ENCODE results near the gene FLT3. TPM values are rescaled to one million over a fixed set of nuclear protein-coding genes. Genes with fewer than 3 reads are reported as not detected.

Gene FLT3
- total and polyA plus RNA-seq, 9 of the 15 experiments (the other 6 are each of a cell fraction or from before 2014, with no cell fraction given) = not detected

DNA sequence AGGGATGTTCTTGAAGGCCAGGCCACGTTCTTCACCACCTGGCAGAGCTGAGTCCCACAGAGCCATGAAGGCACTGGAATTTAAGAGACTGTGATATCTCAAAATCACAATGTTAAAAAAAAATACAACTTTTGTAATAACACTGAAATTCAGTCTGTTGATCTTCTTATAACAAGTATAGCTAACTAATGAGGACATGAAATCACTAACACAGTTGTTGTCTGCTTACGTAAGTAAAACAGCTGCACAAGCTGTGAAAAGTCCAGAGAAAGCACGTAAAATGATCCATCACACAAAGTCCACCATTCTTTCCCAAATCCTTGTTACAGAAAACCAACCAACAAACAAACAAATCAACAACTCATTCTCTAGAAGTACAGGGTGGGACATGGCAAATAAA is 32.9 kb downstream of the FLT3 start:
- no peak for ATAC-seq
- H4K20me1 ChIP-seq (replicated peaks; ENCODE audit: control insufficient read depth, insufficient read depth, low read length) = no peaks in the 10 kb centered on the region
- 15% methylated on average over 3 of the region's 3 CpGs for whole genome bisulfite sequencing (ENCODE audit: insufficient coverage, low coverage, missing lambda C conversion rate)
- H3K4me3 ChIP-seq = no peak overlapping the region
- H3K79me2 ChIP-seq (ENCODE audit: control insufficient read depth, insufficient read depth, low read length) = no peaks in the 10 kb centered on the region
- intact Hi-C loops (cut with micrococcal nuclease) = no loop called here
- in situ Hi-C loops (cut with MboI) = loop anchor here (25.0 kb wide), 1 partner anchor 720 kb away; no protein-coding TSS in a partner anchor
- no peak overlapping the region for H3K9ac ChIP-seq (ENCODE audit: insufficient read depth in 1 of 2, low read depth in 2 of 2, low read length in 2 of 2)
- DNase-seq (ENCODE audit: extremely low read depth in 1 of 4, low spot score in 3 of 4) = no peak
- H3K27ac ChIP-seq (ENCODE audit: extremely low read depth, low read depth, low read length) = no peak overlapping the region
- FAIRE-seq = no peak
- H3K36me3 ChIP-seq (ENCODE audit: control insufficient read depth, insufficient read depth, low read length) = no peaks in the 10 kb centered on the region
- POLR2A ChIA-PET = no interaction called here
- CTCF ChIA-PET (ENCODE audit: low intra/inter-chr PET ratio) = no interaction called here
- H3K9me3 ChIP-seq (replicated peaks; ENCODE audit: control insufficient read depth, insufficient read depth, low read depth, low read length) = no peaks in the 10 kb centered on the region
- no peaks in the 10 kb centered on the region for H3K9me1 ChIP-seq (ENCODE audit: control insufficient read depth, insufficient read depth, low read length)
- no peaks in the 10 kb centered on the region for H3K4me1 ChIP-seq (replicated peaks in 1 of 2; ENCODE audit: control insufficient read depth in 2 of 2, insufficient read depth in 2 of 2, low read length in 2 of 2)
- BruUV-seq (replicated peaks) = no TSS peak
- H3K4me2 ChIP-seq (ENCODE audit: insufficient read depth, low read length) = no peak overlapping the region
- H3K27me3 ChIP-seq (ENCODE audit: control insufficient read depth in 2 of 2, insufficient read depth in 2 of 2, low read length in 2 of 2) = peaks cover 0 to 6% of the 10 kb centered on the region in 2 experiments; a peak in 2 of 5 replicates
- no peak overlapping the region for H2AFZ ChIP-seq (ENCODE audit: low read depth, low read length)
- no peak for TF ChIP-seq ZNF124 (CRISPR knock-in tag; IDR thresholded peaks at IDR 0.05)
- TF ChIP-seq FOXA3 (CRISPR knock-in tag; conservative IDR thresholded peaks at IDR 0.05 in 1 of 2, IDR thresholded peaks at IDR 0.05 in 1 of 2) = no peak
- TF ChIP-seq NONO (IDR thresholded peaks at IDR 0.05; ENCODE audit: low read depth in 2 of 2, low read length in 1 of 2) = no peak
- TF ChIP-seq CXXC5 (CRISPR knock-in tag; IDR thresholded peaks at IDR 0.05) = no peak
- TF ChIP-seq, protein P1, sequence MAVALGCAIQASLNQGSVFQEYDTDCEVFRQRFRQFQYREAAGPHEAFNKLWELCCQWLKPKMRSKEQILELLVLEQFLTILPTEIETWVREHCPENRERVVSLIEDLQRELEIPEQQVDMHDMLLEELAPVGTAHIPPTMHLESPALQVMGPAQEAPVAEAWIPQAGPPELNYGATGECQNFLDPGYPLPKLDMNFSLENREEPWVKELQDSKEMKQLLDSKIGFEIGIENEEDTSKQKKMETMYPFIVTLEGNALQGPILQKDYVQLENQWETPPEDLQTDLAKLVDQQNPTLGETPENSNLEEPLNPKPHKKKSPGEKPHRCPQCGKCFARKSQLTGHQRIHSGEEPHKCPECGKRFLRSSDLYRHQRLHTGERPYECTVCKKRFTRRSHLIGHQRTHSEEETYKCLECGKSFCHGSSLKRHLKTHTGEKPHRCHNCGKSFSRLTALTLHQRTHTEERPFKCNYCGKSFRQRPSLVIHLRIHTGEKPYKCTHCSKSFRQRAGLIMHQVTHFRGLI (CRISPR knock-in tag; IDR thresholded peaks at IDR 0.05) = no peak
- TF ChIP-seq RHOXF2B (CRISPR knock-in tag; conservative IDR thresholded peaks at IDR 0.05) = no peak
- no peak for TF ChIP-seq ZNF766 (CRISPR knock-in tag; conservative IDR thresholded peaks at IDR 0.05)
- TF ChIP-seq PYGO2 (tag; IDR thresholded peaks at IDR 0.05) = no peak
- TF ChIP-seq GTF2E2 (tag; IDR thresholded peaks at IDR 0.05) = no peak
- no peak for TF ChIP-seq POU5F1 (IDR thresholded peaks at IDR 0.05; ENCODE audit: borderline replicate concordance, low read depth, low read length, partially characterized antibody)
- TF ChIP-seq, protein P2, sequence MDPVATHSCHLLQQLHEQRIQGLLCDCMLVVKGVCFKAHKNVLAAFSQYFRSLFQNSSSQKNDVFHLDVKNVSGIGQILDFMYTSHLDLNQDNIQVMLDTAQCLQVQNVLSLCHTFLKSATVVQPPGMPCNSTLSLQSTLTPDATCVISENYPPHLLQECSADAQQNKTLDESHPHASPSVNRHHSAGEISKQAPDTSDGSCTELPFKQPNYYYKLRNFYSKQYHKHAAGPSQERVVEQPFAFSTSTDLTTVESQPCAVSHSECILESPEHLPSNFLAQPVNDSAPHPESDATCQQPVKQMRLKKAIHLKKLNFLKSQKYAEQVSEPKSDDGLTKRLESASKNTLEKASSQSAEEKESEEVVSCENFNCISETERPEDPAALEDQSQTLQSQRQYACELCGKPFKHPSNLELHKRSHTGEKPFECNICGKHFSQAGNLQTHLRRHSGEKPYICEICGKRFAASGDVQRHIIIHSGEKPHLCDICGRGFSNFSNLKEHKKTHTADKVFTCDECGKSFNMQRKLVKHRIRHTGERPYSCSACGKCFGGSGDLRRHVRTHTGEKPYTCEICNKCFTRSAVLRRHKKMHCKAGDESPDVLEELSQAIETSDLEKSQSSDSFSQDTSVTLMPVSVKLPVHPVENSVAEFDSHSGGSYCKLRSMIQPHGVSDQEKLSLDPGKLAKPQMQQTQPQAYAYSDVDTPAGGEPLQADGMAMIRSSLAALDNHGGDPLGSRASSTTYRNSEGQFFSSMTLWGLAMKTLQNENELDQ (CRISPR knock-in tag; IDR thresholded peaks at IDR 0.05; ENCODE audit: borderline replicate concordance) = no peak
- TF ChIP-seq, protein P3, sequence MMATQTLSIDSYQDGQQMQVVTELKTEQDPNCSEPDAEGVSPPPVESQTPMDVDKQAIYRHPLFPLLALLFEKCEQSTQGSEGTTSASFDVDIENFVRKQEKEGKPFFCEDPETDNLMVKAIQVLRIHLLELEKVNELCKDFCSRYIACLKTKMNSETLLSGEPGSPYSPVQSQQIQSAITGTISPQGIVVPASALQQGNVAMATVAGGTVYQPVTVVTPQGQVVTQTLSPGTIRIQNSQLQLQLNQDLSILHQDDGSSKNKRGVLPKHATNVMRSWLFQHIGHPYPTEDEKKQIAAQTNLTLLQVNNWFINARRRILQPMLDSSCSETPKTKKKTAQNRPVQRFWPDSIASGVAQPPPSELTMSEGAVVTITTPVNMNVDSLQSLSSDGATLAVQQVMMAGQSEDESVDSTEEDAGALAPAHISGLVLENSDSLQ (IDR thresholded peaks at IDR 0.05) = no peak
- TF ChIP-seq, protein P4, sequence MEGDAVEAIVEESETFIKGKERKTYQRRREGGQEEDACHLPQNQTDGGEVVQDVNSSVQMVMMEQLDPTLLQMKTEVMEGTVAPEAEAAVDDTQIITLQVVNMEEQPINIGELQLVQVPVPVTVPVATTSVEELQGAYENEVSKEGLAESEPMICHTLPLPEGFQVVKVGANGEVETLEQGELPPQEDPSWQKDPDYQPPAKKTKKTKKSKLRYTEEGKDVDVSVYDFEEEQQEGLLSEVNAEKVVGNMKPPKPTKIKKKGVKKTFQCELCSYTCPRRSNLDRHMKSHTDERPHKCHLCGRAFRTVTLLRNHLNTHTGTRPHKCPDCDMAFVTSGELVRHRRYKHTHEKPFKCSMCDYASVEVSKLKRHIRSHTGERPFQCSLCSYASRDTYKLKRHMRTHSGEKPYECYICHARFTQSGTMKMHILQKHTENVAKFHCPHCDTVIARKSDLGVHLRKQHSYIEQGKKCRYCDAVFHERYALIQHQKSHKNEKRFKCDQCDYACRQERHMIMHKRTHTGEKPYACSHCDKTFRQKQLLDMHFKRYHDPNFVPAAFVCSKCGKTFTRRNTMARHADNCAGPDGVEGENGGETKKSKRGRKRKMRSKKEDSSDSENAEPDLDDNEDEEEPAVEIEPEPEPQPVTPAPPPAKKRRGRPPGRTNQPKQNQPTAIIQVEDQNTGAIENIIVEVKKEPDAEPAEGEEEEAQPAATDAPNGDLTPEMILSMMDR (IDR thresholded peaks at IDR 0.05 in 2 of 3, conservative IDR thresholded peaks at IDR 0.05 in 1 of 3; ENCODE audit: insufficient read depth in 2 of 3, low read depth in 1 of 3, low read length in 3 of 3) = no peak
- TF ChIP-seq, protein P5, sequence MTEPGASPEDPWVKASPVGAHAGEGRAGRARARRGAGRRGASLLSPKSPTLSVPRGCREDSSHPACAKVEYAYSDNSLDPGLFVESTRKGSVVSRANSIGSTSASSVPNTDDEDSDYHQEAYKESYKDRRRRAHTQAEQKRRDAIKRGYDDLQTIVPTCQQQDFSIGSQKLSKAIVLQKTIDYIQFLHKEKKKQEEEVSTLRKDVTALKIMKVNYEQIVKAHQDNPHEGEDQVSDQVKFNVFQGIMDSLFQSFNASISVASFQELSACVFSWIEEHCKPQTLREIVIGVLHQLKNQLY (CRISPR knock-in tag; conservative IDR thresholded peaks at IDR 0.05) = no peak

Measured in K562 (cell line).